Measurements from ENCODE around the gene SNED1.

SNED1 gene

GRCh38 chr2:241007111-241007510, 8.7 kb downstream of the SNED1 start:
- no peak for DNase-seq

GRCh38 chr2:241007880-241008710, 9.7 kb downstream of the SNED1 start:
- DNase-seq = no peak

- DNase-seq = no peak
Observed at GRCh38 chr2:241008711-241009121, 10.3 kb downstream of the SNED1 start.

- no peak for DNase-seq
Observed at GRCh38 chr2:241009191-241009590, 10.8 kb downstream of the SNED1 start.

GRCh38 chr2:241009601-241010530, 11.4 kb downstream of the SNED1 start:
- no peak for DNase-seq

- no peak for DNase-seq
Observed at GRCh38 chr2:241010531-241011295, 12.3 kb downstream of the SNED1 start.

- DNase-seq = no peak
Observed at GRCh38 chr2:241011296-241011600, 12.8 kb downstream of the SNED1 start.

- DNase-seq = no peak
Observed at GRCh38 chr2:241011751-241012510, 13.5 kb downstream of the SNED1 start.

GRCh38 chr2:241014224-241014623, 15.8 kb downstream of the SNED1 start:
- no peak for DNase-seq

- DNase-seq = no peak
Observed at GRCh38 chr2:241014764-241015163, 16.3 kb downstream of the SNED1 start.

GRCh38 chr2:241015439-241015838, 17.0 kb downstream of the SNED1 start:
- DNase-seq = no peak

GRCh38 chr2:241017228-241017940, 19.0 kb downstream of the SNED1 start:
- DNase-seq = no peak

- DNase-seq = no peak
Observed at GRCh38 chr2:241018051-241018891, 19.9 kb downstream of the SNED1 start.

- no peak for DNase-seq
Observed at GRCh38 chr2:241019441-241020139, 21.2 kb downstream of the SNED1 start.

- no peak for DNase-seq
Observed at GRCh38 chr2:241020201-241020600, 21.8 kb downstream of the SNED1 start.

- no peak for DNase-seq
Observed at GRCh38 chr2:241020629-241021190, 22.3 kb downstream of the SNED1 start.

- DNase-seq = no peak
Observed at GRCh38 chr2:241025639-241026038, 27.2 kb downstream of the SNED1 start.

- DNase-seq = no peak
Observed at GRCh38 chr2:241029599-241030332, 31.3 kb downstream of the SNED1 start.

- DNase-seq = no peak
Observed at GRCh38 chr2:241030333-241030680, 31.9 kb downstream of the SNED1 start.
